ENCODE measurements around the gene SLC22A5.

GRCh38 chr5:132334812-132335211 lies 34.7 kb upstream of the SLC22A5 start:
- TF ChIP-seq CAMTA2 (CRISPR knock-in tag; conservative IDR thresholded peaks at IDR 0.05) (no peak), ZSCAN29 (IDR thresholded peaks at IDR 0.05) (no peak), SMARCC2 (IDR thresholded peaks at IDR 0.05; ENCODE audit: low read depth) (no peak), POLR2AphosphoS5 (IDR thresholded peaks at IDR 0.05; ENCODE audit: control insufficient read depth, insufficient read depth, low read depth, low read length) (no peak), E2F6 (IDR thresholded peaks at IDR 0.05; ENCODE audit: borderline replicate concordance in 1 of 2, extremely low read depth in 1 of 2, insufficient read depth in 1 of 2, insufficient read length in 1 of 2, low read depth in 1 of 2, low read length in 1 of 2, poor library complexity in 1 of 2, severe bottlenecking in 1 of 2) (no peak), ZNF175 (CRISPR knock-in tag; IDR thresholded peaks at IDR 0.05; ENCODE audit: low read depth) (no peak)
